ENCODE measurements around the gene FBXO24.

FBXO24 gene

DNA sequence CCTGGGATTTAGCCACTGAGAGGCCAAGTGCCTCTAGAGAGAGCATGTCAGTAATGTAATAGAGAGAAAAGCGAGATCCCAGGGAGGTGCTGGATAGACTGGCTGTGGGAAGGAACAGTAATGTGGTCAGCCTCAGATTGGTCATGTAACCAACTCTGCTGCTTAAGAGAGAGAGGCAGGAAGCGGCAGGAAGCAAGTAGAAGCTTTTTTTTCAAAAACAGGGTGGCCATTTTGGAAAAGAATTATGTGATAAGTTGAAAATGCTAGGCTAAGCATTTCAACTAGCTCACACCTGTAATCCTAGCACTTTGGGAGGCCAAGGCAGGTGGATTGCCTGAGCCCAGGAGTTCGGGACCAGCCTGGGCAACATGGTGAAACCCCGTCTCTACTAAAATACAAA, 12.3 kb downstream of the FBXO24 start:
- no peak for DNase-seq

DNA sequence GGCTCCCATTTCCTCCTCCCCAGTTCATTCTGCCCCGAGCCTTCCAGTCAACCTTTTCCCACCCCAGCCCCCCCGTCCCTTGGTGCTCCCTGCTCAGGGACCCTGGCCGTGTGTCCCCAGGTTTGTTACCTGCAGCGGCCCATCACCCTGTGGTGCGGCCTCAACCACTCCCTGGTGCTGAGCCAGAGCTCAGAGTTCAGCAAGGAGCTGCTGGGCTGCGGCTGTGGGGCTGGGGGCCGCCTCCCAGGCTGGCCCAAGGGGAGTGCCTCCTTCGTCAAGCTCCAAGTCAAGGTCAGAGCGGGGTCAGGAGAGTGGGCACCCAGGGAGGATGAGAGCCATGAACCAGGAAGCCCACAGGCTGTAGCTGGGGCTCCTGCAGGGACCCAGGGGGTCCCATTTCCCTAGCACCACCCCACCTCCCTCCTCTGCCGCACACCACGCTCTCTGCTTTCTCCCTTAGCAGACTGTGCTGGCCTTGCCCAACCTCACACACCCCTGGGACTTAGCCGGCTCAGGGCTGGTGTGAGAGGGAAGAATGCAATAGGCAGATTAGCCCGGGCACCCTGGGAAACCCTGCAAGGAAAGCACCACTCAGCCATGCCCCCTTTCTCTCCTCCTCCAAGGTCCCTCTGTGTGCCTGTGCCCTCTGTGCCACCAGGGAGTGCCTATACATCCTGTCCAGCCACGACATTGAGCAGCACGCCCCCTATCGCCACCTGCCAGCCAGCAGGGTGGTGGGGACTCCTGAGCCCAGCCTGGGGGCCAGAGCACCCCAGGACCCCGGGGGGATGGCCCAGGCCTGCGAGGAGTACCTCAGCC, 14.0 kb downstream of the FBXO24 start:
- no peak for DNase-seq

DNA sequence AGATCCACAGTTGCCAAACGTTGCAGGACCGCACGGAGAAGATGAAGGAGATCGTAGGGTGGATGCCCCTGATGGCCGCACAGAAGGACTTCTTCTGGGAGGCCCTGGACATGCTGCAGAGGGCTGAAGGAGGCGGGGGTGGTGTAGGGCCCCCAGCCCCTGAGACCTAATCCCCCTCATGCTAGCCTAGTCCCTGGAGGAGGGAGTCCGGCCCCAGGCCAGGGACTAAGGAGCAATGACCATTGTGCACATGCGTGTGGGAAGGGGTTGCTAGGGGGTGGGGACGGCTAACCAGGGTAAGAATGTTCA, 14.6 kb downstream of the FBXO24 start:
- DNase-seq = no peak

DNA sequence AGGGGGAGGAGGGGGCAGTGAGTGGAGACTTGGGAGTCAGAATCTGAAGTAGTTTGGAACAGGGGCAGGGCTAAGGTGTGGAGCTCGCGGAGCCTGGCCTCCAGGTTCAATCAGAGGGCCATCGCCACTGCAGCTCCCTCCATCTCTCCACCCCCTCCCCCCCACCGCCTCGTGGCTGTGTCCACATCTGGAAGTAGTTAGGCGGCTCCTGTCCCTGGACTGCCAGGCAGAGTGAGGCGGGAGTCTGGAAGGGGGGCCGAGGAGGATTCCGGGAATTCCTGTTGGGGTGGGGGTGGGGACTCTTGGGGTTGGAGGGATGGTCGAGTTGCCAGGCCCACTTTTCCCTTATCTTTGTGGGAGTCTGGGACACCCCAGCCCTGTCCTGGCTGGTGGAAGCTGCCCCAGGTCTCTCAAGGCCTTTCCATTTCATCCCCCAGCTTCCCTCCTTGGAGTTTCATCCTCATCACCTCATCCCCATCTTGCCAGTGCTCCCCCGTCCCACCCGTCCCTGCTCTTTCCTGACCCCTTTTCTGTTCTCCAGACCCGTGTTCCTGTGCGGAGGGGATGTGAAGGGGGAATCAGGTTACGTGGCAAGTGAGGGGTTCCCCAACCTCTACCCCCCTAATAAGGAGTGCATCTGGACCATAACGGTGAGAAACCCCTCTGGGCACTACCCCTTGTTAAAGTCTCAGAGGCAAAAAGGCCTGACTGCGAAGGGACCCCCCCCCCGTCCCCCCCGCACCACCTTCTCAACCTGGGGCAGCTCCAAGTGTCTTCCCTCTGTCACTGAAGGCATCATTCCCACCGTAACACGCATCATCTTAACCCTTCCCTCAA, 17.0 kb downstream of the FBXO24 start:
- no peak for DNase-seq

DNA sequence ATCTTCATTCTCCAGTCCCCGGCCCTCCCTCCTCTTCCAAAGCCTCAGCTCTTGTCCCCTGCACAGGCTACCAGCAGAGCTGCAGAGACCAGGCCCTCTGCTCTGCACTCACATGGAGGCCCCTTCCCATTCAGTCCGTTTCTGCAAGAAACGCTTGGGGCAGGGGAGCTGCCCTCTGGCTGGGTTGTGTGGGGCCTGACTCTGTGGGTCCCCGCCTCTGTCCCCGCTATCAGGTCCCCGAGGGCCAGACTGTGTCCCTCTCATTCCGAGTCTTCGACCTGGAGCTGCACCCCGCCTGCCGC, 17.5 kb downstream of the FBXO24 start:
- no peak for DNase-seq

DNA sequence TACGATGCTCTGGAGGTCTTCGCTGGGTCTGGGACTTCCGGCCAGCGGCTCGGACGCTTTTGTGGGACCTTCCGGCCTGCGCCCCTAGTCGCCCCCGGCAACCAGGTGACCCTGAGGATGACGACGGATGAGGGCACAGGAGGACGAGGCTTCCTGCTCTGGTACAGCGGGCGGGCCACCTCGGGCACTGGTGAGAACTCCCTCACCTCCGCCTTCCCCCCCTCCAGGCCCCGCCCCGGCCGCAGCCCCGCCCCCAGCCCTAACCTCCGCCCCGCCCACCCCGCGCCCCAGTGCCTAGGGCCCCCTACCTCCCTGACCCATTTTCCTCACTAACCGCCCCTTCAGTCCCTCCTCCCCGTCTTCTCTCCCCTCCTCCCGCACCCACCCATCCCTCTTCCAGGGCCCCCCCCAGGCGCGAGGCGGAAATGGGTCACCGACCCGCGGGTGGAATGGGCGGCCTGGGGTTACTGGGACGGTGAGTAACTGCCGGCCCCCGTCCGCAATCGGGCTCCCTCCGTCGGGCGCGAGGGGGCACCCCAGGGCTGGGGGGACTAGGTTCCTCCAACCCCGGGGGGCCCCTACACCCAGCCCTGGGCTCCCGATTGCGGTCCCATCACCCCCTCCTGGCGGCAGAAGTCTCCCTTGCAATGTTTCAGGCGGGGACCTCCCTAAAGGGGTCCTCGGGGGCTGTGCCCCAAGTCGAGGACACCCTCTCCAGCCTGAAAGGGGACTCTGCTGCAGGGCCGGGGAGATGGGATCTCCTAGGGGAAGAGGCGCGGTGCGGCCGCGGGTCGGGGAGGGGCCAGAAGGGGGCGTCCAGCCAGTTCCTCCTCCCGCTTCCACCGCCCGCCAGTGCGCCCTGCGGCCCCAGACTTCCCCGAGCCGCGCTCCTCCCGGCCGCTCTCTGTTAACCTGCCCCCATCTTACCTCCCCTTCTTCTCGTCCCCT, 18.2 kb downstream of the FBXO24 start:
- peak in 1 of 2 donors; percentile 37 for DNase-seq

DNA sequence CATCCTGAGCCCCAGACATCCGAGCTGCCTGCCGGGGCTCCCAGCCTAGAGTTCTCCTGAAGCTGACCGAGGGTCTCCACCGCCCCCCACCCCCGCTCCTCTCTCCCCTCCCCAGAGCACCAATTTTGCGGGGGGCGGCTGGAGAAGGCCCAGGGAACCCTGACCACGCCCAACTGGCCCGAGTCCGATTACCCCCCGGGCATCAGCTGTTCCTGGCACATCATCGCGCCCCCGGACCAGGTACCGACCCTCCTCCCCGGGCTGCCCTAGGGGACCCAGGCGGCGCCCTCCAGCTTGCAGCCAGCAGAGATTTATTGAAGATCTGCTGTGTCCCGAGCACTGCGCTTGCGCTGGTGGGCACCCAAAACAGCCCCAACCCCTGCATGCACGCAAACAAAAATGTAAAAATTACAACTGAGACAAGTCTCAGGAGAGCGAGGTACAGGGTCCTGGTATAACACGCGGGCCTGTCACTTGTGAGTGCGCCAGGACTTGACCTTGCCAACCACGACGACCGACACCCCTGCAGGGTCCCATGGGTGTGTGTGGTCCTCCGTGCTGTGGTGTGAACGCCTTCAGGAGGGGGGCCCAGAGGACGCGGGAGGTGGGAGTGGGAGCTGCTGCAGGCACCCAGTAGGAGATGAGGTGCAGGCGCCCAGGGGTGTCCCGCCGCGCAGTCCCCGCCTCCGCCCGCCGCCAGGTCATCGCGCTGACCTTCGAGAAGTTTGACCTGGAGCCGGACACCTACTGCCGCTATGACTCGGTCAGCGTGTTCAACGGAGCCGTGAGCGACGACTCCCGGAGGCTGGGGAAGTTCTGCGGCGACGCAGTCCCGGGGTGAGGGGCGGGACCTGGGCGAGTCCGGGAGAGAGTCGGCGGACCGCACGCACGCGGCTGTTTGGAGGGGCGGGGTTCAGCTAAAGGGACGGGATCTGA, 19.1 kb downstream of the FBXO24 start:
- DNase-seq = no peak

DNA sequence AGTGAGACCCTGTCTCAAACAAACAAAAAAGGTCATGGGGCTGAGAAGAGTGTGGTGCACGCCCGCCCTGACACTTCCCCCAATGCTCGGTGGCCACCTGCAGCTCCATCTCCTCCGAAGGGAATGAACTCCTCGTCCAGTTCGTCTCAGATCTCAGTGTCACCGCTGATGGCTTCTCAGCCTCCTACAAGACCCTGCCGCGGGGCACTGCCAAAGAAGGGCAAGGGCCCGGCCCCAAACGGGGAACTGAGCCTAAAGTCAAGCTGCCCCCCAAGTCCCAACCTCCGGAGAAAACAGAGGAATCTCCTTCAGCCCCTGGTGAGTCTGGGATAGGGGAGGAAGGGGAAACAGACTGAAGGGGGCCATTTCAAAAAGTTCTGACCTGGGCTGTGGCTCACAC, 20.2 kb downstream of the FBXO24 start:
- DNase-seq = no peak

DNA sequence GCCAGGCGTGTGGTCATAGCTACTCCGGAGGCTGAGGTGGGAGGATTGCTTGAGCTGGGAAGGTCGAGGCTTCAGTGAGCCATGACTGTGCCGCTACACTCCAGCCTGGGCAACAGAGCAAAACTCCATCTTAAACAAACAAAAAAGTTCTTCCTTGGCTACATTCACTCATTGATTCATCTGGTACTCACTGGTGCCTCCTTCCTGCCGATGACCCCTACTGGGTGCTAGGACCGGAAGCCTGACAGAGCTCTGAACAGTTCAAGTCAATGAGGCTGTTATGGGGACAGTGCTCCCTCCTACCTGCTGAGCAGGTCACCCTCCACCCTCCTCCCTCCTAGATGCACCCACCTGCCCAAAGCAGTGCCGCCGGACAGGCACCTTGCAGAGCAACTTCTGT, 21.0 kb downstream of the FBXO24 start:
- no peak for DNase-seq

DNA sequence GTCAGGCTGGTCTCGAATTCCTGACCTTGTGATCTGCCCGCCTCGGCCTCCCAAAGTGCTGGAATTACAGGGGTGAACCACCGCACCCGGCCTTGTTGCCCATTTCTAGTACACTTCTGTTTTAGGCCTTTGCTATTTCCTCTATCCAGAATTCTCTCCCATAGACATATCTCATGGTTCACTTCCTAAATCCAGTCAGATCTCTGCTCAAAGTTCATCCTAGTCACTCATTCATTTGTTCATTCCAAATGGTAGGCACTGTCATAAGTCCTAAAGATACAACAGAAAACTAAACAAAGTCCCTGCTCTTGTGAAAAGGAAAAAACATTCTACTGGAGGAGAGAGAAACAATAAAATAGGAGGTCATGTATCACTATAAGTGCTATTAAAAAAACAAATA, 23.8 kb downstream of the FBXO24 start:
- no peak for DNase-seq

DNA sequence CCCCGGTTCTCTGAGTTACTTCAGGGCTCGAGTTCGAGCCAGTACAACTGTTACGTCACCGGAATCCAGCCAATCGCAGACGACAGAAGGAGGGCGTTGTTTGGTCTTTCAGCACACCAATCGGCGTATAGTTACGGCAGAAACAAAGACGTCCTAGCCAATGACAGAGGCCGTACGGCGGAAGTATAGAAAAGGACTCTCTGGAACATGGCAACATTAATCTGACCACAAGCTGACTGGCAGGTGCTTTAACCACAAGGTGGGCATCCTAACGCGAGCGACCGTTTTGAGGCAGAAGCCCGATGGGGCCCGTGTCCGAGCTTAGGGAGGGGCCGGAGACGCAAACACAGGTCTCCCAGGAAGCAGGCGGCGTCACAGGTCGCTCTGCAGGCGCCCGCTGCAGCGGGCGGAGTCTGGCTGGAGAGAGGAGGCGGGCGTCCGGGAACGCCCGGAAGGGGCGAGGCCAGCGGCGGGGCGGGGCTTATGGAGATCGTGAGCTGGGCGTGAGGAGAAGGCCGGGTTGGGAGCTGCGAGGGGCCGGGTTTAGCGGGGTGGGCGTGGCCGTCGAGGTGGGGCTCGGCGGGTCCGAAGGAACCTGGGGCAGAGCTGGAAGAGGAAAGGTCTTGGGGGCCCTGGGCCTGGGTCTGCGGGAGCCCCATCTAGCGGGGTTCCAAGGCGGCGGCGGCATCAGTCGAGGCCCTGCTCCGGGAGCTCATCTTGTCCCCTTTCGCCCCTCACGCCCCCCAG, 26.0 kb downstream of the FBXO24 start, which contains the start of gene MOSPD3:
Gene MOSPD3 (plus strand): TSS at position 558 of the 747 bp plus-strand sequence. CDS start 252 bp downstream, outside the sequence.
- peak; percentile 98 to 99 for DNase-seq

DNA sequence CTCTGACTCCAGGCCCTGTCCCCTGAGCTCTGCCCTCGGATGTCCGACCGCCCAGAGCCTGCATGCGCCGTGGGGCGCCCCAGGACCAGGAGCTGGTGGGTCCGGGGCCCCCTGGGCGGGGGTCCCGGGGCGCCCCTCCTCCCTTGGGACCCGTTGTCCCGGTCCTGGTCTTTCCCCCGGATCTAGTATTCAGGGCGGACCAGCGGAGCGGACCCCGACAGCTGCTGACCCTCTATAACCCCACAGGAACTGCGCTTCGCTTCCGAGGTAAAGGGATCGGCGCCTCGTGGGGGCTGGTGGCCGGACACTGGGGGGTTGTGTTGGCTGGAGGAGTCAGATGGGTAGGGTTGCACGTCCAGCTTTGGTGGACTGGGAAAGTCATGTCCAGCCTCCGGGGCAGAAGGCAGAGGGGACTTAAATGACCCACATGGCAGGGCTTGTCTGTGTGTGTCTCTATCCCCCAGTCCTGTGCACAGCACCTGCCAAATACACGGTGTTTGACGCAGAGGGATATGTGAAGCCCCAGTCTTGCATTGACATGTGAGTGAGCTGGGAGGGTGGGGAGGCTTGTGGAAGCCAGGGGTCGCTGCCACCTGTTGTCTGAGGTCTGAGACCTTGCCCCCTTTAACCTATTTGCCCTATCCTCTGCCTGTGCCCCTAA, 26.7 kb downstream of the FBXO24 start:
- no peak for DNase-seq

DNA sequence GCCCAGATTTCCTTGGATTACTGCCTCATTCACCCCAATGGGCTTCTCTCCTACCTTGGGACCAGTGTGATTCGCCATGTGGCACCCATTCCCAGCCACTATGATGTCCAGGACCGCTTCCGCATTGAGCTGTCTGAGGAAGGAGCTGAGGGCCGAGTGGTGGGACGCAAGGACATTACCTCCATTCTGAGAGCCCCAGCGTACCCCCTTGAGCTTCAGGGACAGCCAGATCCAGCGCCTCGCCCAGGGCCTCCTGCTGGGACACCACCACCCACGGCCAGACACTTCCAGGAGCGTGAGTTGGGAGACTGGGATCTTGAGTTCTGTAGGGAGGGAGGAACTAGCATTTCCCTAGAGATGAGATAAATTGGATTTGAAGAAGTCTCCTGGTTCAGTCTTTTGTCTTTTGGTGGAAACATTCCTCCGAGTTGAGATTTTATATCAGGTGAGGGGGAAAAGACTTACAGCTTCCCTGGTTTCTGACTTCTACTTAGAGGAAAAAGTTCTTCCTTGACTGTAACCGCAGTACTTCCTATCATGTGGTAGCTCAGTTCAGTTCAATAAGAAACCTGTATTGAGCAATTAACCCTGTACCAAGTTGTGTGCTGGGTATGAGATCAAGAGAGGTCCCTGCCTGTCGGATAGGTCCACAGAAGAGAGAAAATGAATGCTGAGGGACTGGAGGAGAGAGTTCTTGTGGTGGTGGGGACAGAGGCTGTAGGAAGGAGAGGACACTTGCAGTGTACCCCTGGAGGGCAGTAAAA, 27.5 kb downstream of the FBXO24 start:
- no peak for DNase-seq

DNA sequence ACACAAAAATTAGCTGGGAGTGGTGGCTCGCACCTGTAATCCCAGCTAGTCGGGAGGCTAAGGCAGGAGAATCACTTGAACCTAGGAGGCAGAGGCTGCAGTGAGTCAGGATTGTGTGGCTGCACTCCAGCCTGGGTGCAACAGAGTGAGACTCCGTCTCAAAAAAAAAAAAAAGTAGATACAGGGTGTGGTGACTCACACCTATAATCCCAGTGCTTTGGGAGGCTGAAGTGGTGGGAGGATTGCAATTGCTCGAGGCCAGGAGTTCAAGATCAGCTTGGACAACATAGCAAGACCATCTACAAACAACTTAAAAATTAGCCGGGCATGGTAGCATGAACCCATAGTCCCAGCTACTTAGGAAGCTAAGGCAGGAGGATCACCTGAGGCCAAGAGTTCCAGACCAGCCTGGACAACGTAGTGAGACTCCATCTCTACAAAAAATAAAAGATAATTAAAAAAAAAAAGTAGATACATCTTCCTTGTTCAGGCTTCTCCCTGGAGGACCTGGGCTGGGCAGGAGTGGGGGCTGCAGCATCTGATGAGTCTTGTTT, 28.3 kb downstream of the FBXO24 start:
- no peak for DNase-seq

DNA sequence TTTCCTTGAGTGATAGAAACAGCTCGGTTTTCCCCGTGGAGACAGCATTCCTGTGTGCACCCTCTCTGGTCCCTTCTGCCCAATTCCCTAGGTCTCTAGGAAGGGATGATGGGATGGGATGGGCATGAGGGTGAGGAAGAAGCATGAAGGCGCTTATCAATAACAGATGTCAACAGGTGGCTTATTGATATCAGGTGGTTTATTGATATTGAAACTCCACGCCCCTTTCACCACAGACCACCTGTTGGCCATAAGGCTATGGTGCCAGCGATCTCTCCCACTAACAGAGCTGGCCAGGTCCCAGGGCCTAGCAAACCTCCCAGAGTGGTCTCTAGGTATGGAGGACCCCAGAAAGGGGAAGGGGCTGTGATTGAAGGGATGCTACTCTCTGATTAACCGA, 34.1 kb downstream of the FBXO24 start:
- DNase-seq = no peak

DNA sequence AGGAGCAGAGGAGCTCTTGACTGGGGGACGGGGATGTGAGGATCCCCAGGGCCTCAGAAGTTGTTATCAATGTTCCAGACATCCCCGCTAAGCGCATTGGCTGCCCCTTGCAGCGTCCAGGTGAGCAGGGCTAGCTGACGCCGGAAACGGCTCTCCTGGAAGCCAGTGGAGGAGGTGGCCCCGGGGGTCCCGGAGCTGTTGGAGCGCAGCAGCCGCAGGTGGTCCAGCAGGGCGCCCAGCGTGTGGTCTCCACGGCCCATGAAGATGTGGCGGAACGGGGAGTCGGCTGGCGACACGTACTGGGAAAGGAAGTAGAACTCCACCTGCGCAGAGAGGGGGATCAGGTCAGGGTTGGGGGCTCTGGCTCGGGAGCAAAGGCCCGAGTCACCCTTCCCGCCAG, 34.7 kb downstream of the FBXO24 start:
- DNase-seq = no peak

DNA sequence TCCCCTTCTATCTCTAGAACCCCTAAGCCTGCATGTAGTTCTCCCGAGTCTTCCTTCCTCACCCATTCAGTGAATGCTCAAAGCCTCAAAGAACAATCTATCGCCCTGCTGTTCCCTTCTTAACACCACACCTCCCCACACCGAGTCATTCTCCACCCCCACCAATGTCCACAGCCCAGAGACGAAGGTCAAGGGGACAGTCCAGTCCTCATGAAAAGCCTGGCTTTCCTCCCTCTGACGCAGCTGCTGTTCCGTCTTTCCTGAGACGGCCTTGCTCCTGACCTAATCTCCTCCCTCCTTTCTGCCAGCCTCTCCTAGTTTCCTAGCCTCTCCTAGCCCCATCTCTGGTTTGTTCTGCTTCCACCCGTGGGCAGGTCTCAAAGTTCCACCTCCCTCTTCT, 35.4 kb downstream of the FBXO24 start:
- no peak for DNase-seq

DNA sequence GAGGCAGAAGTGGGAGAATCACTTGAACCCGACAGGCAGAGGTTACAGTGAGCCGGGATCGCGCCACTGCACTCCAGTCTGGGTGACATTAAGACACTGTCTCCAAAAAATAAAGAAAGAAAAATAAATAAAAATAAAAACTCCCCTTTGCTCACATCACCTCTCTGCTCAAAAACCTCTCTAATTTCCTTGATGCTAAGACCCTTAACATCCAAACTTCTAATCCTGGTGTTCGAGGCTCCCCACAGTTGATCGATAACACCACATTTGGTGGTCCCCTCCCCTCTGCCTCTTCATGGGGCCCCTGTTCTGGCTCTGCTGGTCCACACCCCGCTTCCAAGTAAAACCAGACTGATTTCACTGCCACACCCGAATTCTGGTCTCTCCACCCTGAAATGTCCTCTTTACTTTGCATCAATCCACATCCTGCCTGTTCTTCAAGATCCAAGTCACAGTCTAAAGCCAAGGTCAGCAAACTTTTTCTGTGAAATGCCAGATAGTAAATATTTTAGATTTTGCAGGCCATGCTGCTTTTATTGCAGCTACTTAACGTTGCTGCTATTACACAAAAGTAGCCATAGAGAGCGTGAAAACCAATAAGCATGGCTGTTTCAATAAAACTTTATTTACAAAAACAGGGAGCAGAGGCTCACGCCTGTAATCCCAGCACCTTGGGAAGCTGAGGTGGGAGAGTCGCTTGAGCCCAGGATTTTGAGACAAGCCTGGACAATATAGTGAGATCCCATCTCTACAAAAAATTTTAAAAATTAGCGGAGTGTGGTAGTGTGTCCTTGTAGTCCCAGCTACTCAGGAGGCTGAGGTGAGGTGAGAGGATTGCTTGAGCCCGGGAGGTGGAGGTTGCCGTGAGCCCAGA, 38.1 kb downstream of the FBXO24 start:
- no peak for DNase-seq

DNA sequence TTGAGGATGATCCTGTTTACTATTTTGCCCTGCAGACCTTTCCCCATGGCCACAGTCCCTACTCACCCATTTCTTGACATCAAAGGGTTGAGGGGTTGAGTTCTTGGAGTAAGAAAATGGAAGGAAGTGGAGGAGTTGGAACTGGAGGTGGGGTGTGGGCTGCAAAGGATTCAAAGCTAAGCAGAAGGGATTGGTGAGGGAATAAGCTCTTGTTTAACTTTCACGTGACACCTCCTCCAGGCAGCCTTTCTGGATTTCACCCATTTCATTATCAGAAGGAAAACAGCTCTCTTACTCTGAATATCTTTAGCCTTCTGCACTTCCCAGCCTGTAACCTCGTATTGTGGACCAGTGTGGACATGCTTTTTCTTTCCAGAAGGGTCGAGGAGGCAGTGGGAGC, 39.9 kb downstream of the FBXO24 start:
- DNase-seq = no peak
